ENCODE measurements around the gene IL10RA. TPM values are rescaled to one million over a fixed set of nuclear protein-coding genes. Genes with fewer than 3 reads are reported as not detected.

Gene IL10RA
- total and polyA plus RNA-seq, 12 donors = 2.0 to 29.9 (median 3.8) TPM

DNA sequence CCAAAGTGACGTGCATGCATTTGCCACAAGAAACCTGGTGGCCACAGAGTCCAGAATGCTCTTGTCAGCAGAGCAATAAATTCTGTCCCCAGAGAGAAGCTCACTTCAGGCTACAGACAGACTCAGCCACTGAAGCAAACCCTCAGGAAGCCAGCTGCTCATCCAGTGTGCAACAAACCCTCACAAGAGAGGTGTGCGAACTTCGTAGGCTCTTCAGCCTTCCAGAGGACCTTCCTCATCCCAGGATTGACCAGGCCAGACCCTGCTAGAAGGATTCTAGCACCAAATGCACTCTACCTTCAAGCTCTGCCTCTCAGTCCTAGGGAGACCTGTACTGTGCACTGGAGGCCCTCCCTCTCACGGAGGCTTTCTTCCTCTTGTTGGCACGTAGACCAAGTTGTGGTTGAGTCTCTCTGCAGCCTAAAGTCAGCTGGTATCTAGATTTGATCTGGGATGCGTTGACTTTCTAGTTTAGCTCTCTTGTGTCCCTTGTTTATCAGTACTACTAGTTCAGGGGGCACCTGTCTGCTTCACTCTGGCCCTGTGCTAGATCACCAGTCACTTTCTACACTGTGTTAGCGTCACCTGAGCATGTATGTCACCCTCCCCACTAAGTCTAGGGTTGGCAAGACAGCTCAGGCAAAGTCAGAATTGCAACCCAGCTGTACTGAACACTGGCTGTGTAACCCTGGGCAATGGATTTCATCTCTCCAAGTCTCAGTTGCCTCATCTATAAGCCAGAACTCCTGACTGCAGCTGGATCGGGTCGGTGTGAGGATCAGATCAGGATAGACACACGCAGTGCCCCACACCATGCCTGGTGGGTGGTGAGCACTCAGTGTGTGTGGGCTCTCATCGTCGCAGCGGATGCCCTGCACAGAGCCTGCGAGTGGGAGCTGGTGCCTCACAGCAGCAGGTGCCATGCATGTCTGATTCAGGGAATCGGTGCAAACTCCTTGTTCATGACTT lies 34.9 kb upstream of the IL10RA start:
- WGBS, 2 donors = 91% methylated on average over 15 of the region's 15 CpGs
- no peak for TF ChIP-seq CTCF (IDR thresholded peaks at IDR 0.05)
- Histone ChIP-seq H3K4me1 (peaks cover 0 to 59% (median 10%) of the 10 kb centered on the region in 9 donors), H3K36me3 (no peaks in the 10 kb centered on the region), H3K27ac (peak overlapping the region in 1 of 10 donors; percentile 84), H3K27me3 (peaks cover 0 to 8% (median 0%) of the 10 kb centered on the region in 7 donors), H3K4me3 (peak overlapping the region in 1 of 10 donors; percentile 3), H3K9me3 (peaks cover 0 to under 1% (median 0%) of the 10 kb centered on the region in 11 donors)
- DNase-seq (no peak), ATAC-seq (no peak)
- intact Hi-C loops (cut with DNase I) = loop anchor here in 3 of 10 donors (2.0 to 10.0 kb wide), 3 partner anchors 94 to 104 kb away; no protein-coding TSS in a partner anchor

GRCh38 chr11:117953024-117953671 lies 33.0 kb upstream of the IL10RA start:
- Histone ChIP-seq H3K27ac (peak overlapping the region in 1 of 10 donors; percentile 84), H3K27me3 (peaks cover 0 to 9% (median 0%) of the 10 kb centered on the region in 7 donors), H3K4me1 (peaks cover 0 to 49% (median 4%) of the 10 kb centered on the region in 9 donors), H3K4me3 (peak overlapping the region in 1 of 10 donors; percentile 20), H3K36me3 (no peaks in the 10 kb centered on the region), H3K9me3 (peaks cover 0 to 11% (median 0%) of the 10 kb centered on the region in 11 donors)
- no peak for DNase-seq
- WGBS, 2 donors = 90 to 96% methylated on average over 3 of the region's 3 CpGs
- no peak for TF ChIP-seq CTCF (IDR thresholded peaks at IDR 0.05)
- intact Hi-C loops (cut with DNase I) = loop anchor here in 2 of 10 donors (10.0 kb wide), 2 partner anchors 92 to 102 kb away; no protein-coding TSS in a partner anchor
- ATAC-seq = peak in 2 of 8 donors; percentile 39 to 52

GRCh38 chr11:117958949-117959348 lies 27.2 kb upstream of the IL10RA start:
- no peak for DNase-seq
- intact Hi-C loops (cut with DNase I) = loop anchor here in 2 of 10 donors (10.0 kb wide), 2 partner anchors 86 to 96 kb away; no protein-coding TSS in a partner anchor
- H3K4me1 ChIP-seq = peaks cover 0 to 17% (median 0%) of the 10 kb centered on the region in 9 donors
- H3K9me3 ChIP-seq = peaks cover 0 to 15% (median 0%) of the 10 kb centered on the region in 11 donors
- H3K27me3 ChIP-seq = peaks cover 0 to 4% (median 0%) of the 10 kb centered on the region in 7 donors
- WGBS, 2 donors = 98% methylated on average over 1 of the region's 1 CpG
- TF ChIP-seq CTCF (IDR thresholded peaks at IDR 0.05) = no peak
- H3K4me3 ChIP-seq = no peak overlapping the region
- peak overlapping the region in 1 of 10 donors; percentile 80 for H3K27ac ChIP-seq
- no peaks in the 10 kb centered on the region for H3K36me3 ChIP-seq
- no peak for ATAC-seq

All from heart right ventricle (tissue), 16 donors.